ENCODE data around the gene RIN1. TPM values are rescaled to one million over a fixed set of nuclear protein-coding genes. Genes with fewer than 3 reads are reported as not detected.
A peak's percentile ranks its signal among the peaks of the same experiment; 100 is the strongest.

Gene RIN1
- total RNA-seq, 1 experiment from 2014 or later = 11.7 TPM

- Histone ChIP-seq H3K4me3 (ENCODE audit: low read depth, low read length) (no peak overlapping the region), H3K27me3 (replicated peaks; ENCODE audit: control insufficient read depth, insufficient read depth, low read length) (no peaks in the 10 kb centered on the region), H3K36me3 (ENCODE audit: control insufficient read depth, insufficient read depth, low read length) (peaks cover 3% of the 10 kb centered on the region; the same call in 1 of the 2 replicates), H3K9me3 (no peaks in the 10 kb centered on the region), H3K4me1 (peaks cover 15% of the 10 kb centered on the region)
- intact Hi-C loops (cut with micrococcal nuclease; ENCODE audit: unreplicated experiment) = no loop called here
- no peak for TF ChIP-seq CTCF (IDR thresholded peaks at IDR 0.05; ENCODE audit: insufficient read depth in 1 of 2, low read depth in 1 of 2, low read length in 1 of 2, severe bottlenecking in 1 of 2, unreplicated experiment in 1 of 2)
- no peak for DNase-seq
- CTCF ChIA-PET = no interaction called here
- no TSS peak for BruUV-seq (replicated peaks)
- peaks cover 9% of the 10 kb centered on the region for H3K4me1 Mint-ChIP-seq (ENCODE audit: low read depth, unreplicated experiment)
- no peaks in the 10 kb centered on the region for H3K27me3 Mint-ChIP-seq (ENCODE audit: insufficient read depth, unreplicated experiment)
- peak overlapping the region; percentile 69 for H3K4me3 Mint-ChIP-seq (ENCODE audit: unreplicated experiment)
- H3K27ac Mint-ChIP-seq (ENCODE audit: unreplicated experiment) = no peak overlapping the region
- H3K9me3 Mint-ChIP-seq (ENCODE audit: unreplicated experiment) = no peaks in the 10 kb centered on the region
- peaks cover 75% of the 10 kb centered on the region for H3K36me3 Mint-ChIP-seq (ENCODE audit: insufficient read depth, unreplicated experiment)
- POLR2A ChIA-PET = no interaction called here
Observed at GRCh38 chr11:66368484-66368883, 32.2 kb upstream of the RIN1 start.

GRCh38 chr11:66367561-66368312 lies 31.5 kb upstream of the RIN1 start:
- Mint-ChIP-seq H3K4me1 (ENCODE audit: low read depth, unreplicated experiment) (peaks cover 9% of the 10 kb centered on the region), H3K36me3 (ENCODE audit: insufficient read depth, unreplicated experiment) (peaks cover 80% of the 10 kb centered on the region), H3K27me3 (ENCODE audit: insufficient read depth, unreplicated experiment) (no peaks in the 10 kb centered on the region), H3K27ac (ENCODE audit: unreplicated experiment) (peak overlapping the region; percentile 17), H3K4me3 (ENCODE audit: unreplicated experiment) (peak overlapping the region; percentile 69), H3K9me3 (ENCODE audit: unreplicated experiment) (no peaks in the 10 kb centered on the region)
- no peak for TF ChIP-seq CTCF (IDR thresholded peaks at IDR 0.05; ENCODE audit: insufficient read depth in 1 of 2, low read depth in 1 of 2, low read length in 1 of 2, severe bottlenecking in 1 of 2, unreplicated experiment in 1 of 2)
- Histone ChIP-seq H3K27me3 (replicated peaks; ENCODE audit: control insufficient read depth, insufficient read depth, low read length) (no peaks in the 10 kb centered on the region), H3K4me1 (peaks cover 14% of the 10 kb centered on the region), H3K36me3 (ENCODE audit: control insufficient read depth, insufficient read depth, low read length) (peaks cover 3% of the 10 kb centered on the region; the same call in 1 of the 2 replicates), H3K9me3 (no peaks in the 10 kb centered on the region), H3K4me3 (ENCODE audit: low read depth, low read length) (no peak overlapping the region)
- DNase-seq = peak in 1 of 2 experiments; percentile 43
- no TSS peak for BruUV-seq (replicated peaks)
- POLR2A ChIA-PET = no interaction called here
- intact Hi-C loops (cut with micrococcal nuclease; ENCODE audit: unreplicated experiment) = no loop called here
- CTCF ChIA-PET = interaction anchor here (0.6 kb wide), 1 partner anchor 55 kb away, joined by 3 read pairs; no protein-coding TSS in a partner anchor

GRCh38 chr11:66366844-66367477 lies 30.7 kb upstream of the RIN1 start:
- Histone ChIP-seq H3K4me1 (peaks cover 10% of the 10 kb centered on the region), H3K27me3 (replicated peaks; ENCODE audit: control insufficient read depth, insufficient read depth, low read length) (no peaks in the 10 kb centered on the region), H3K36me3 (ENCODE audit: control insufficient read depth, insufficient read depth, low read length) (peaks cover 3% of the 10 kb centered on the region; the same call in 1 of the 2 replicates), H3K9me3 (no peaks in the 10 kb centered on the region), H3K4me3 (ENCODE audit: low read depth, low read length) (no peak overlapping the region)
- Mint-ChIP-seq H3K4me3 (ENCODE audit: unreplicated experiment) (no peak overlapping the region), H3K27ac (ENCODE audit: unreplicated experiment) (peak overlapping the region; percentile 57), H3K27me3 (ENCODE audit: insufficient read depth, unreplicated experiment) (no peaks in the 10 kb centered on the region), H3K36me3 (ENCODE audit: insufficient read depth, unreplicated experiment) (peaks cover 84% of the 10 kb centered on the region), H3K9me3 (ENCODE audit: unreplicated experiment) (no peaks in the 10 kb centered on the region), H3K4me1 (ENCODE audit: low read depth, unreplicated experiment) (peaks cover 9% of the 10 kb centered on the region)
- ChIA-PET CTCF (interaction anchor here (0.6 kb wide), 1 partner anchor 54 kb away, joined by 3 read pairs; no protein-coding TSS in a partner anchor), POLR2A (no interaction called here)
- intact Hi-C loops (cut with micrococcal nuclease; ENCODE audit: unreplicated experiment) = no loop called here
- no TSS peak for BruUV-seq (replicated peaks)
- TF ChIP-seq CTCF (IDR thresholded peaks at IDR 0.05; ENCODE audit: insufficient read depth in 1 of 2, low read depth in 1 of 2, low read length in 1 of 2, severe bottlenecking in 1 of 2, unreplicated experiment in 1 of 2) = no peak
- DNase-seq = peak in 1 of 2 experiments; percentile 30

Data from Caco-2 (cell line).